NT2/D1 (cell line): ENCODE data around the gene GHITM.

Experiments used
- SUZ12 ChIP-seq: IDR thresholded peaks from 2 replicates; pipeline ENCODE4 v1.6.1; 2011; ENCODE audit not compliant: insufficient read length, insufficient read depth; ENCODE audit errors: extremely low read depth
- YY1 ChIP-seq: IDR thresholded peaks from 2 replicates; pipeline ENCODE4 v1.6.1; 2011; ENCODE audit not compliant: insufficient read length, insufficient read depth
- ZNF274 ChIP-seq: IDR thresholded peaks from 2 replicates; pipeline ENCODE4 v1.6.1; 2011; ENCODE audit warnings: mild to moderate bottlenecking, low read depth, low read length

DNA sequence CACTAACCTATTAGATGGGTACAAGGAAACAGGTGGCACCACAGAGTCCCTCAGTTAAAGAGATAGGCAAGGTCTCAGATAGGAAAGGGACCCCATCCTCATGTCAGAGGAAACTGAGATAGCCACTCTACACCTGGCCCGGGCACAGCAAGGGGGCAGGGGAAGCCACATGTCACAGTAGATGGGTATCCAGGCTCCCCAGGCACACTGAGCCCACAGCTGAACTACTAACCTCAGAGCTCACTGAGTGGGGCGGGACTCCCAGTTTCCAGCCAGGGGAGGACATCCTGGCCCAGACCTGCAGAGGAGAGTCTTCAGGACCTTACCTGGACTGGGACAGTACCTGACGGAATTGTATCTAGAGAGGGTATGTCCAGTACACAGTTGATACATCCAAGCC lies 51.3 kb downstream of the GHITM start:
- TF ChIP-seq YY1, result no peak
- no peak for TF ChIP-seq ZNF274
- no peak for TF ChIP-seq SUZ12
